B cell (primary cell): ENCODE measurements around the gene SCAMP5.

Experiments used
- EZH2 ChIP-seq: IDR thresholded peaks from 2 replicates; pipeline ENCODE4 v1.6.1; 2012; ENCODE audit warnings: borderline replicate concordance, low read depth, mild to moderate bottlenecking, moderate library complexity, low read length; ENCODE audit not compliant: insufficient read depth, poor library complexity, severe bottlenecking
- TF ChIP-seq, protein P1 (sequence below): fragments of 200-600 bp; IDR thresholded peaks from one replicate; pipeline ENCODE4 v1.8.0; 2022; ENCODE audit warnings: antibody characterized with exemption, mild to moderate bottlenecking

DNA sequence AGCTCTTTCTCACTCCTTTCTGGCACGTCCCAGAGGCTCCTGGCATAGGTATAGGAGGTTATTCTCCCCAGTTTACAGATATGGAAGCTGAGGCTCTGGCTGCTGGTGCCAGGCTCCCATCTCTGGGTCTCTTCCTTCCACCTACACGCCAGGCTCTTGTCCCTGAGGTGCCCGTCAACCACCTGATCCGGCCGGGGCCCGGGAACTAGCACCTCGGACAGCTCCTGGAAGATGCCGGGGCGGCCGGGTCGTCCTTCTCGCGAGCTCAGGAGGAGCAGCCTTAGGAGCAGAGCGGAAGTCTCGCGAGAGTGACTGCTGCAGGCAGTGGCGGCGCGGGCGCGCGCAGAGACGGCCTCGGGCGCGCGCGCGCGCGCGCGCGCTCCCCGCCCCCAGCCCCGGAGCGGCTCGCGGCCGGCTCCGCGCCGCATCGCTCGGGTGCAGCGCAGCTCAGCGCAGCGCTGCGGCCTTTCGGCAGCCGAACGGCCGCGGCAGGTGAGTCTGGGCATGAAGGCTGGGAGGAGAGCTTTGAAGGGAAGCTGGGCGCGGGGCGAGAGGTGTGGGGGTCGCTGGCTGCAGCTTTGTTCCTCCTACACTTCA is at the start of gene SCAMP5:
- TF ChIP-seq, protein P1, sequence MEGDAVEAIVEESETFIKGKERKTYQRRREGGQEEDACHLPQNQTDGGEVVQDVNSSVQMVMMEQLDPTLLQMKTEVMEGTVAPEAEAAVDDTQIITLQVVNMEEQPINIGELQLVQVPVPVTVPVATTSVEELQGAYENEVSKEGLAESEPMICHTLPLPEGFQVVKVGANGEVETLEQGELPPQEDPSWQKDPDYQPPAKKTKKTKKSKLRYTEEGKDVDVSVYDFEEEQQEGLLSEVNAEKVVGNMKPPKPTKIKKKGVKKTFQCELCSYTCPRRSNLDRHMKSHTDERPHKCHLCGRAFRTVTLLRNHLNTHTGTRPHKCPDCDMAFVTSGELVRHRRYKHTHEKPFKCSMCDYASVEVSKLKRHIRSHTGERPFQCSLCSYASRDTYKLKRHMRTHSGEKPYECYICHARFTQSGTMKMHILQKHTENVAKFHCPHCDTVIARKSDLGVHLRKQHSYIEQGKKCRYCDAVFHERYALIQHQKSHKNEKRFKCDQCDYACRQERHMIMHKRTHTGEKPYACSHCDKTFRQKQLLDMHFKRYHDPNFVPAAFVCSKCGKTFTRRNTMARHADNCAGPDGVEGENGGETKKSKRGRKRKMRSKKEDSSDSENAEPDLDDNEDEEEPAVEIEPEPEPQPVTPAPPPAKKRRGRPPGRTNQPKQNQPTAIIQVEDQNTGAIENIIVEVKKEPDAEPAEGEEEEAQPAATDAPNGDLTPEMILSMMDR = no peak
- TF ChIP-seq EZH2 = no peak
